Mucosa of rectum (tissue), 2 donors: ENCODE data around the gene FBXL4.

Source experiments
- H3K27ac ChIP-seq, 2 donors: one replicate each; pipeline ENCODE4 v1.7.0; 2013; ENCODE audit warnings: inconsistent platforms in 2 of 2, low read depth in 2 of 2, low read length in 2 of 2
- H3K27me3 ChIP-seq, 2 donors: one replicate each; pipeline ENCODE4 v1.7.0; 2013; ENCODE audit warnings: low read length in 2 of 2; ENCODE audit not compliant: control insufficient read depth in 2 of 2, insufficient read depth in 2 of 2
- H3K36me3 ChIP-seq, 2 donors: one replicate each; pipeline ENCODE4 v1.7.0; 2013; ENCODE audit warnings: low read length in 2 of 2; ENCODE audit not compliant: control insufficient read depth in 2 of 2, insufficient read depth in 2 of 2
- H3K4me1 ChIP-seq, 2 donors: one replicate each; pipeline ENCODE4 v1.7.0; 2013; ENCODE audit warnings: low read length in 2 of 2, mild to moderate bottlenecking in 1 of 2; ENCODE audit not compliant: control insufficient read depth in 2 of 2, insufficient read depth in 2 of 2
- H3K4me3 ChIP-seq, 2 donors: one replicate each; pipeline ENCODE4 v1.7.0; 2013; ENCODE audit warnings: low read length in 2 of 2
- H3K9ac ChIP-seq, 2 donors: one replicate each; pipeline ENCODE4 v1.7.0; 2013; ENCODE audit warnings: low read length in 2 of 2, low read depth in 1 of 2, mild to moderate bottlenecking in 1 of 2
- H3K9me3 ChIP-seq, 2 donors: one replicate each; pipeline ENCODE4 v1.7.0; 2013; ENCODE audit warnings: low read length in 2 of 2; ENCODE audit not compliant: control insufficient read depth in 2 of 2
- donor health status: healthy.
- donor health status: Normal muscosa, but diverticular disease.

The FBXL4 gene

DNA sequence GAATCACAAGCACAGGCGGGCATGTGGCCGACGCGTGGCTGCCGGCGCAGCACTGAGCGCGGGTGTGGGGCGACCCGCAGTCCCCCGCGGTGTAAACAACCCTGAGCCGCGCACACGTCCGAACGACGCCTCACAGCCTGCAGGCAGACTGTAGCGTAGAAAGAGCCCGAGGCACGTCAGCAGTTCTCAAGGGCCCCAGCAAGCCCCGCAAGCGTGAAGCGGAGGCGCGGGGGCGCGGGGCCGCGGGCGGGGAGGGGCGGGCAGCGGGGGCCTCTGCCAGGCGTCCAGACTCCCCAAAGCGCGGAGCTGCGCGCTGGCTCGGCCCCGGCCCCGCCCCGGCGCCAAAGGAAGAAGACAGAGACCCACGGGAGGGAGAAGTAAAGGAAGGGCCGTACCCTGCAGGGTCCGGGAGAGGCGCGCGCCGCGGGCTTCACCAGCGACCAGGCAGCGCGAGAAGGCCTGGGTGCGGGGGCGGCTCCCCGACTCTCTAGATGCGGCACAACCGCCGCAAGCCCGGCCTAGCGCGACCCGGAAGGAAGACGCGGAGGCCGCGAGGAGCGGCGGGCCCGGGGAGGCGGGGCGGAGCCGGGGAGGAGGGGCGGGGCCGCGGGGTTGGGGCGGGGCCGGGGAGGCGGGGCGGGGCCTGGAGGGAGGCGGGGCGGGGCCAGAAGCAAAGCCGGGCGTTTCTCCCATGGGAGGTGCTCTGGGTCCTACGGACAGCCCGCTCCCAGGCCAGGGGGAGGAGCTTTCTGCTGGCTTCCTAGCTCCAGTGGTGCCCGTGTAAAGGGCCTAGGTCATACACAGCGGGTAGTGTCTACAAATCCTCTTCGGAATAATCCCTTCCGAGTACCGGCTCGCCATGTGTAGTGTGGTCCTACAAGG lies at the start of gene FBXL4:
Gene FBXL4, minus strand, starts transcription at position 536 of the 882 bp plus-strand sequence. CDS start 20,958 bp downstream, outside the sequence.
- peak within 1 kb of the TSS; percentile 79 to 82 for H3K27ac ChIP-seq
- no peaks in the 10 kb centered on the region for H3K27me3 ChIP-seq
- H3K9ac ChIP-seq: peak within 1 kb of the TSS; percentile 84 to 89
- peaks cover 9 to 15% of the 10 kb centered on the region in 2 donors for H3K4me1 ChIP-seq
- H3K9me3 ChIP-seq: no peaks in the 10 kb centered on the region
- no peaks in the 10 kb centered on the region for H3K36me3 ChIP-seq
- peak within 1 kb of the TSS; percentile 74 to 91 for H3K4me3 ChIP-seq

DNA sequence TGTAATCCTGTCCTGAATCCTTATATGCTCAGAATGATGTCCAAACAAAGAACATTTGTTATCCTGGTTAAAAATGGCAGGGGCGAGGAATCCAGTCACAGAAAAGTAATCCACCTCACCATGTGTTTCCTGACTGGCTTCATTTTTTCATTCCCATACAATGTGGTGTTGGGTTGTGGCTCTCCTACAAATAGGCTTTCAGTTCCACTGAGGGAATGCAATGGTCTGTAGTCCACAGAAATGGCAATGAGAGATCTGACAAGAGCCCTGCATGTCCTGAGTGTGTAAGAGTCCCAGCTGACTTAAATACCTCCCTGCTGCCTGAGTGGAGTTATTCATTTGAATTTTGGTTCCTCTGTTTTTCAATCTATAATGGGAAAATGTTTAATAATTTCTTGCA lies 47.4 kb upstream of the FBXL4 start:
- Histone ChIP-seq H3K36me3 (no peaks in the 10 kb centered on the region), H3K27me3 (no peaks in the 10 kb centered on the region), H3K9ac (no peak overlapping the region), H3K4me1 (no peaks in the 10 kb centered on the region), H3K9me3 (no peaks in the 10 kb centered on the region), H3K27ac (no peak overlapping the region), H3K4me3 (no peak overlapping the region)

DNA sequence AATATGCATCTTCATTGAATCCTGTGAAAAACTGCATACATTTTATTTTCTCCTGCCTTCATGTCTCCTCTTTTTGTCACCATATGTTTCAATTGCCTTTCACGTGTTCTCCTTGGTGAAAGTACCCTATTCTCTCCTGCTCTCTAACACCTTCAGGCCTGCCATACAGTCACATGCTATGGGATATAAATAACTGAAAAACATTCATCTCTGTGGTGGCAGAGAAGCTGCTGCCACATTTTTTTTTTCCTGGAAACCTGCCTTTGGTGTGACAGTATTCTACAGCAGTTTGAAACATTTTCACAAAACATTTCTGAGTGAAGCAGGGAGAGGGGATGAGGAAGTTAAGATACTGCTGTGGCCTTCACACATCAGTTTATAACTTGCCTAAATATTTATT lies 44.8 kb upstream of the FBXL4 start:
- Histone ChIP-seq H3K27ac (no peak overlapping the region), H3K9me3 (no peaks in the 10 kb centered on the region), H3K9ac (no peak overlapping the region), H3K27me3 (no peaks in the 10 kb centered on the region), H3K4me3 (no peak overlapping the region), H3K36me3 (no peaks in the 10 kb centered on the region), H3K4me1 (no peaks in the 10 kb centered on the region)

DNA sequence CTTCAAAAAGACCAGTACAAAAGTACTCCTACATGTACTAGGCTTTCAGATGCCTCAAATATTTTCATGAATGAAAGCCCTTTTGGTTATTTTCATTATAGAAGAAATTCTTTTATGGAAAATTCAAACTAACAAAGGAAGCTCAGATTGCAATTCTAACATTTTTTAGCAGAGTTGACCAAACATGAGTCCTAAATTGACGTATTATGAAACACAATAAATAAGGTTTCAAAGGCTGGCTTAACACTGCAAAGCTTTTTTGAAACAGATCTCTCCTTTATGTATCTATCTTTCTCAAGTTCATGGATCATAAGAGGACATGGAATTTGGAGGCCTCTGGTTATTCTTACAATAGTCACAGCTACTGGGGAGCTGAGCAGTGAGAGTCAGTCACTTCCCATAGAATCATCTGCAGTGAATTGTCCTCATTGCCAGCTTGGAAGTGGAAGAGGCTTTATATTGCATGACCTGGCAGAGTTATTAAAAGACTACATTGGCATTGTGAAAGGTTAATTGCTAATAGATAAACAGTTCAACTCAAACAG lies 38.4 kb upstream of the FBXL4 start:
- no peaks in the 10 kb centered on the region for H3K9me3 ChIP-seq
- H3K9ac ChIP-seq: no peak overlapping the region
- H3K4me3 ChIP-seq: no peak overlapping the region
- H3K36me3 ChIP-seq: no peaks in the 10 kb centered on the region
- H3K27ac ChIP-seq: no peak overlapping the region
- H3K4me1 ChIP-seq: no peaks in the 10 kb centered on the region
- H3K27me3 ChIP-seq: no peaks in the 10 kb centered on the region

DNA sequence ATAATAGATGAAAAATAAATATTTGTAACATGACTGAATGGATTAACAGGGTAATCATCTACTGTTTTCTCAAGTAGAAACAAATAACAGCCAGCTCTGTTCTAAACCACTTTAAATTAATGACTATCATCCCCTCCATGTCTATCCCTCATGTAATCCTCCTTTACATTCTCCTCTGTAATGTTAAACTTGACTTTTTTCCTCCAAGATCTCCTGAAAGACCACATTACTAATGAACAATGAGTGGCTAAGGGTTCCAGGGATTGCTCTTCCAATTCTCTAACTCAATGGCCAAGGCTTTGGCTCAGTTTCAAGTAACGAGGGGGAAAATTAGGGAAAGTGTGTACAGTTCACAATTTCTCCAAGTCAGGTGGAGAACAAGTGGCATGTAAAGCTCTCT lies 37.6 kb upstream of the FBXL4 start:
- no peaks in the 10 kb centered on the region for H3K9me3 ChIP-seq
- H3K36me3 ChIP-seq: no peaks in the 10 kb centered on the region
- H3K4me3 ChIP-seq: no peak overlapping the region
- H3K27me3 ChIP-seq: no peaks in the 10 kb centered on the region
- no peak overlapping the region for H3K9ac ChIP-seq
- H3K27ac ChIP-seq: no peak overlapping the region
- H3K4me1 ChIP-seq: no peaks in the 10 kb centered on the region

DNA sequence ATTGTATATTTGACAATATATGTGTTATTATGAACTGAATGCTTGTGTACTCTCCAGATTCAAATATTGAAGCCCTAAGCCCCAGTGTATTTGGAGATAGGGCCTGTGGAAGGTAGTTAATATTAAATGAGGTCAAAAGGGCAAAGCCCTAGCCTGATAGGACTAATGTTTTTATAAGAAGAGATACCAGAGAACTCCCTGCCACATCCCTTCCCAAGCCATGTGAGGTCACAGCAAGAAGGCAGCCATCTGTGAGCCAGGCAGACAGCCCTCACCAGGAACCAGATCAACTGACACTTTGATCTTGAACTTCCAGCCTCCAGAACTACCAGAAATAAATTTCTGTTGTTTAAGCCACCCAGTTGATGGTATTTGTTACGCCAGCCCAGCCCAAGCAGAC lies 36.4 kb upstream of the FBXL4 start:
- Histone ChIP-seq H3K9ac (no peak overlapping the region), H3K4me3 (no peak overlapping the region), H3K36me3 (no peaks in the 10 kb centered on the region), H3K4me1 (no peaks in the 10 kb centered on the region), H3K27ac (no peak overlapping the region), H3K9me3 (no peaks in the 10 kb centered on the region), H3K27me3 (no peaks in the 10 kb centered on the region)

DNA sequence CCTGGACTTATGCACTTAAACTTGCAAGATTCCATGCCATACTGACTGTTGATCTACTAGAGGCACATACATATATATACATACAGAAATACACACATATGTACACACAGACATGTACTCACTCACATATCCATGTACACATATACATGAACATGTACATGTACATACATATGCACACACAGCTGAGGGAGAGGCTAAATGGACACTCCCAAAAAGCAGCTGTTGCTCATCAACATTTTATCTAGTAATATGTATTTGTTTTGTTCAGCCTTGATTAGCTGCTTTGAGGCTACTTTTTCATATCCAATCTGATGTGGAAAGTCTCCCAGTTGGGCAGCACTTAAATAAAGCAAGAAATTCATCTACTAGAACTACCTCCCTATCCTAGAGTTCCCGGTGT lies 33.7 kb upstream of the FBXL4 start:
- no peaks in the 10 kb centered on the region for H3K27me3 ChIP-seq
- no peak overlapping the region for H3K9ac ChIP-seq
- no peaks in the 10 kb centered on the region for H3K4me1 ChIP-seq
- H3K36me3 ChIP-seq: no peaks in the 10 kb centered on the region
- H3K27ac ChIP-seq: no peak overlapping the region
- no peaks in the 10 kb centered on the region for H3K9me3 ChIP-seq
- H3K4me3 ChIP-seq: no peak overlapping the region

DNA sequence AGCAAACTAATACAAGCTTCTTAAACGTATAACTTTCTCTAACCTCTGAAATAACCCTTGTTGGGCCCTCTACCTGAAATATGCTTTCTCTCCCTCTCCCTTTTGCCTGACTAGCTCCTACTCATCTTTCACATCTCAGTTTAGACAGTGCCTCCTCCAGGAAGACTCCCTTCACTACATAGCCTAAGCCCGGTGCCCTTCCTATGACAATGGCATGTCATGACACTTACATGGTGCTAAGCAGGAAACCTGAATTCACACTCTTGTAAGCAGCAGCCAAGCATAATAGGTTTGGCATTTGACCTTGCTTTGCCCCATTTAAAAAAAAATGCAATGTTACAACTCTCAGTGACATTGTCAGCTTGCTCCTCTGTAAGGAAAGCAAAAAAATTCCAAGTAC lies 33.1 kb upstream of the FBXL4 start:
- Histone ChIP-seq H3K9me3 (no peaks in the 10 kb centered on the region), H3K36me3 (no peaks in the 10 kb centered on the region), H3K27me3 (no peaks in the 10 kb centered on the region), H3K27ac (no peak overlapping the region), H3K4me3 (no peak overlapping the region), H3K4me1 (no peaks in the 10 kb centered on the region), H3K9ac (no peak overlapping the region)

DNA sequence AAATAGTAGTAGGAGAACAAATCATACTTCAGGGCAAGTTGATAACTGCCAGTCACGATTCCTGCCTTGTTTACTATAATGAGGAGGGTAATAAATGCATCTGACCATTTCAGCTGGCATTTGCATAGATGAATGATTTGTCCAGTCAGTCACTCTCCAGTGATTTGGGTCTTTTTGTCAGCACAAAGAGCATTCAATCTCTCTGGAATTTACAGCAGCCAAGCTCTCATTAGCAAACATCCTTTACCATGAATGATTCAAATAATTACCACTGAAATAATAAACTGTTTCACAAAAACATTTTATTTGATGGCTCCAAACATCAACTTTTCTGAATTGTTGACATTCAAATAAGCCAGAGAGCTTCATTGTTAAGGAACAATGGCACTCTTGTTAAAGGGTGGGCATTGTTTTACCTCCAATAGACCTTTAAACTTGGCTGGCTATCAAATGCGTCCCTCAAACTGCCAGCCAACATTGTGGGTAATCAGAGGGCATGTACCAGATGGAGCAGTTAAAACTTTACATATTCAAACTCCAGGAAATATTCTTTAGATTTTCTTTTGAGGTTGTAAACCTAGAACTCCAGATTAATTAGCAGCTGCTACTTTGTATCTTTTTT lies 30.0 kb upstream of the FBXL4 start:
- no peaks in the 10 kb centered on the region for H3K9me3 ChIP-seq
- no peak overlapping the region for H3K27ac ChIP-seq
- no peaks in the 10 kb centered on the region for H3K36me3 ChIP-seq
- H3K4me1 ChIP-seq: no peaks in the 10 kb centered on the region
- H3K4me3 ChIP-seq: no peak overlapping the region
- no peaks in the 10 kb centered on the region for H3K27me3 ChIP-seq
- H3K9ac ChIP-seq: no peak overlapping the region

DNA sequence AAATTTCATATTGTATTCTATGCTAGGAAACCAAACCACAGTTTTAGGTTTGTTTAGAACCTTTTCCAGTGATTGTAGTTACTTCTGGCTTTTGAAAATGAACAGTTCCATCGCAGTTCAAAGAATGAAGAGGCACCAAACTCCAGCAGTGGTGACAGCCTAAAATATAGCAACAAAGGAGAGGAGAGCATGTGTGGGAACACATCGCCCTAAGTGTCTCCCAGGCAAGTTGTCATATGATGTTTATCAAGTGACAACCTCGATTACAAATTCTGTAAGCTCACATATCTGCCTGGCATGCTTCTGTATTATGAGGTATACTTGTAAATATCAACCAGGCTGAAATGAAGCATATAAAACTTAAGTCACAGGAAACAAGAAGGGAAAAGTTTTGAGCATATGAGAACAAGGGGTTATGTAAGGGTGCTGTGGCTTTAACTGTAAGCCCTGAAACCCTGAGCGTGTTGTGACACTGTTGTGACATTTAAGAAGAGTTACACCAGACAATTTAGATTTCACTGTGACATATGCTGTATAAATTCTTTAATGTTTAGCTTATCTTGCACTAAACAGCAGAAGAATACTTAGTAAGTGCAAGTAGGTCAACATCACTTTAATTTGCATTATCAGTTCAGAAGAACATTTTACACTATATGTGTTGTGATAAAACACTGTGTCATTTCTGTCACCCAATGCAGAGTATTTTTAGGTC lies 29.1 kb upstream of the FBXL4 start:
- H3K4me3 ChIP-seq: no peak overlapping the region
- H3K36me3 ChIP-seq: no peaks in the 10 kb centered on the region
- H3K9me3 ChIP-seq: no peaks in the 10 kb centered on the region
- no peak overlapping the region for H3K9ac ChIP-seq
- H3K4me1 ChIP-seq: no peaks in the 10 kb centered on the region
- H3K27ac ChIP-seq: no peak overlapping the region
- H3K27me3 ChIP-seq: no peaks in the 10 kb centered on the region
